Stimulated activated naive CD8-positive, alpha-beta T cell treated with anti-CD3 and anti-CD28 coated beads, Interleukin-15, Interleukin-2, amounts not matched to agents 100 ng/mL and 50 ng/mL, for 24 hours (primary cell): Measurements from ENCODE around the gene ERC2.

Source experiments
- H3K27ac Mint-ChIP-seq: one replicate; pipeline ENCODE4 v1.8.0; 2021; ENCODE audit warnings: mild to moderate bottlenecking, mixed read lengths
- H3K27me3 Mint-ChIP-seq: one replicate; pipeline ENCODE4 v1.8.0; 2021; ENCODE audit warnings: mixed read lengths
- H3K36me3 Mint-ChIP-seq: one replicate; pipeline ENCODE4 v1.8.0; 2021; ENCODE audit warnings: low read depth, mixed read lengths
- H3K4me1 Mint-ChIP-seq: one replicate; pipeline ENCODE4 v1.8.0; 2021; ENCODE audit warnings: low read depth, mixed read lengths
- H3K4me3 Mint-ChIP-seq: one replicate; pipeline ENCODE4 v1.8.0; 2021; ENCODE audit warnings: mild to moderate bottlenecking, mixed read lengths
- H3K9me3 Mint-ChIP-seq: one replicate; pipeline ENCODE4 v1.8.0; 2021; ENCODE audit warnings: mixed read lengths

Gene ERC2

GRCh38 chr3:55939287-55939686 is 529.0 kb downstream of the ERC2 start:
- Mint-ChIP-seq H3K27me3 (no peaks in the 10 kb centered on the region), H3K9me3 (peaks cover 4% of the 10 kb centered on the region), H3K36me3 (no peaks in the 10 kb centered on the region), H3K4me1 (no peaks in the 10 kb centered on the region), H3K27ac (no peak overlapping the region), H3K4me3 (no peak overlapping the region)

- Mint-ChIP-seq H3K4me1 (no peaks in the 10 kb centered on the region), H3K27me3 (no peaks in the 10 kb centered on the region), H3K27ac (no peak overlapping the region), H3K9me3 (peaks cover 4% of the 10 kb centered on the region), H3K4me3 (no peak overlapping the region), H3K36me3 (no peaks in the 10 kb centered on the region)
Observed at GRCh38 chr3:55937301-55937700, 531.0 kb downstream of the ERC2 start.

GRCh38 chr3:55936549-55937052 is 531.7 kb downstream of the ERC2 start:
- no peak overlapping the region for H3K4me3 Mint-ChIP-seq
- no peaks in the 10 kb centered on the region for H3K27me3 Mint-ChIP-seq
- no peaks in the 10 kb centered on the region for H3K36me3 Mint-ChIP-seq
- no peaks in the 10 kb centered on the region for H3K4me1 Mint-ChIP-seq
- peaks cover 4% of the 10 kb centered on the region for H3K9me3 Mint-ChIP-seq
- H3K27ac Mint-ChIP-seq = no peak overlapping the region

GRCh38 chr3:55935241-55935640 is 533.0 kb downstream of the ERC2 start:
- Mint-ChIP-seq H3K27me3 (no peaks in the 10 kb centered on the region), H3K9me3 (peaks cover 4% of the 10 kb centered on the region), H3K4me1 (no peaks in the 10 kb centered on the region), H3K4me3 (no peak overlapping the region), H3K36me3 (no peaks in the 10 kb centered on the region), H3K27ac (no peak overlapping the region)

- H3K27ac Mint-ChIP-seq = no peak overlapping the region
- H3K36me3 Mint-ChIP-seq = no peaks in the 10 kb centered on the region
- peaks cover 4% of the 10 kb centered on the region for H3K9me3 Mint-ChIP-seq
- H3K4me1 Mint-ChIP-seq = no peaks in the 10 kb centered on the region
- H3K27me3 Mint-ChIP-seq = no peaks in the 10 kb centered on the region
- no peak overlapping the region for H3K4me3 Mint-ChIP-seq
Observed at GRCh38 chr3:55934771-55935170, 533.5 kb downstream of the ERC2 start.

- no peaks in the 10 kb centered on the region for H3K4me1 Mint-ChIP-seq
- no peak overlapping the region for H3K27ac Mint-ChIP-seq
- no peaks in the 10 kb centered on the region for H3K36me3 Mint-ChIP-seq
Observed at GRCh38 chr3:55929154-55929869, 539.0 kb downstream of the ERC2 start.

DNA sequence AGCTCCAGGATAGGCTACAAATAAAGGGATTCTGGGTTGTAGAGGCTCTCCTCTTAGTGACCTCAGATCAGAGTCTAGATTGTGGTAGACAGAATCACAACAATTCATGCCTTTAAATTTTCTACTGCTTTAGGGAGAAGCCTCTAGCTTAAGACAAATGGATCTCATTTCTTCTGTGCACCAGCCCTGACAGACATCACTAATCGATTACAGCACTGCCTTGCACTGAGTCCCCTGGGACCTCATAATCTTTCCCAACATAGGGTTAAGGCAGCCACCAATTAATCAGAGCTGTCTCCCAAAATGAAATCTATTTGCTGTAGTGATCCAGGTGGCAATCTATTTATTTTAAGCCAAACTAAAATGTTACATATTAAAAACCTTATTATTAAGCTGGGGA is 544.6 kb downstream of the ERC2 start:
- Mint-ChIP-seq H3K36me3 (no peaks in the 10 kb centered on the region), H3K27me3 (no peaks in the 10 kb centered on the region), H3K27ac (no peak overlapping the region), H3K9me3 (no peaks in the 10 kb centered on the region), H3K4me1 (no peaks in the 10 kb centered on the region), H3K4me3 (no peak overlapping the region)

More at GRCh38 chr3:55929154-55929869, 539.0 kb downstream of the ERC2 start:
- no peak overlapping the region for H3K4me3 Mint-ChIP-seq
- no peaks in the 10 kb centered on the region for H3K9me3 Mint-ChIP-seq
- no peaks in the 10 kb centered on the region for H3K27me3 Mint-ChIP-seq

- Mint-ChIP-seq H3K36me3 (no peaks in the 10 kb centered on the region), H3K9me3 (no peaks in the 10 kb centered on the region), H3K4me1 (no peaks in the 10 kb centered on the region), H3K27me3 (no peaks in the 10 kb centered on the region), H3K27ac (no peak overlapping the region), H3K4me3 (no peak overlapping the region)
Observed at GRCh38 chr3:55923207-55923606, 545.1 kb downstream of the ERC2 start.

DNA sequence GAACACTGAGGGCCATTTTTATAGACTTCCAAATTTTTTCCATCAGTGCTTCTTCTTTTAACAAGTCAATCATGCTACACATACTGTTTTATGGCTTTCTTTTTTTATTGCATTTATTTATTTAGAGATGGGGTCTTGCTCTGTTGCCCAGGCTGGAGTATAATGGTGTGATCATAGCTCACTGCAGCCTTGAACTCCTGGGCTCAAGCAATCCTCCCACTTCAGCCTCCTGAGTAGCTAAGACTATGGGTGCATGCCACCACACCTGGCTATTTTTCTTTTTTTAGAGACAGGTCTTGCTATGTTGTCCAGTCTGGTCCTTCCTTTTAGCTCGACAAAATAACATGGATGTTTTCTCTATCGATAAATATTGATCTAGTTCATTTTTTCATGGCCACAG is 555.4 kb downstream of the ERC2 start:
- no peaks in the 10 kb centered on the region for H3K36me3 Mint-ChIP-seq
- H3K4me1 Mint-ChIP-seq = no peaks in the 10 kb centered on the region
- no peak overlapping the region for H3K27ac Mint-ChIP-seq
- no peaks in the 10 kb centered on the region for H3K27me3 Mint-ChIP-seq
- no peaks in the 10 kb centered on the region for H3K9me3 Mint-ChIP-seq
- no peak overlapping the region for H3K4me3 Mint-ChIP-seq

DNA sequence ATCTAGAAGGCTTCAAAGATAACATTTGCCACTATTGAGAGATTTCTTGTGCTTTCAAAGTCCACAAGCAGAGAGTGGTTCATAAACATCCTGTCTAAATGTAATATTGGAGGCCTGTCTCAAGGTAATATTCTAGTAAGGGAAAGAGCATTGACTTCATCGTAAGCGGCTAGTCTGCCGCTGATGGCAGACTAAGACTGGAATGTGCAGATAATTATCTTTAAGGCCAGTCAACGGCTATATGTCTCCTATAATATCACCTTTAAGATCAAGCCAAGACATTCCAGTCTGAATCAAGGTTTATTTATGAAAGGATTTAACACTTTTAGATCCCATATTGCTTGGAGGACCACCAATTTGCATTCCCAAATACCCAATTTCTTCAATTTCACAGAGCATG is 557.0 kb downstream of the ERC2 start:
- H3K27ac Mint-ChIP-seq = no peak overlapping the region
- no peaks in the 10 kb centered on the region for H3K4me1 Mint-ChIP-seq
- H3K36me3 Mint-ChIP-seq = no peaks in the 10 kb centered on the region
- no peaks in the 10 kb centered on the region for H3K27me3 Mint-ChIP-seq
- no peak overlapping the region for H3K4me3 Mint-ChIP-seq
- no peaks in the 10 kb centered on the region for H3K9me3 Mint-ChIP-seq

- Mint-ChIP-seq H3K4me3 (no peak overlapping the region), H3K4me1 (no peaks in the 10 kb centered on the region), H3K9me3 (no peaks in the 10 kb centered on the region), H3K27ac (no peak overlapping the region), H3K27me3 (no peaks in the 10 kb centered on the region), H3K36me3 (no peaks in the 10 kb centered on the region)
Observed at GRCh38 chr3:55910543-55910942, 557.7 kb downstream of the ERC2 start.

GRCh38 chr3:55909373-55909772 is 558.9 kb downstream of the ERC2 start:
- no peaks in the 10 kb centered on the region for H3K27me3 Mint-ChIP-seq
- H3K36me3 Mint-ChIP-seq = no peaks in the 10 kb centered on the region
- no peak overlapping the region for H3K27ac Mint-ChIP-seq
- no peaks in the 10 kb centered on the region for H3K4me1 Mint-ChIP-seq
- H3K4me3 Mint-ChIP-seq = no peak overlapping the region
- no peaks in the 10 kb centered on the region for H3K9me3 Mint-ChIP-seq

DNA sequence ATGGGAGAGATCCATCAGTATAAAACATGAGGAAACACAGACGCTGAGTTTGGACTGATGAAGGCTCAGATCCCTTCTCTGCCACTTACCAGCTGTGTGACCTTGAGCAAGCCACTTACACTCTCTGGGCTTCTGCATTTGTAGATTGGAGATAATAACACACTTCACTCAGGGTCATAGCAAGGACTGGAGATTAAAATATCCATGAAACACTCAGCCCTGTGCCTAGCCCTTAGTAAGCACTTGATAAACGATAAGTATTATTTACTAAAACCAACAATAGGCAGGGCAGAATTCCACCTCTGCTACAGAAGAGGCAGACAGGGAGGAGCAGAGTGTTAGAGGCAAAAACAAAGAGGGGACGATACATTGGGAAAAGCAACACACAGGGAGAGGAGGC is 560.7 kb downstream of the ERC2 start:
- Mint-ChIP-seq H3K27ac (no peak overlapping the region), H3K36me3 (no peaks in the 10 kb centered on the region), H3K4me3 (no peak overlapping the region), H3K27me3 (no peaks in the 10 kb centered on the region), H3K9me3 (no peaks in the 10 kb centered on the region), H3K4me1 (no peaks in the 10 kb centered on the region)

GRCh38 chr3:55906896-55907295 is 561.4 kb downstream of the ERC2 start:
- H3K36me3 Mint-ChIP-seq = no peaks in the 10 kb centered on the region
- H3K9me3 Mint-ChIP-seq = no peaks in the 10 kb centered on the region
- H3K4me3 Mint-ChIP-seq = no peak overlapping the region
- no peaks in the 10 kb centered on the region for H3K27me3 Mint-ChIP-seq
- H3K4me1 Mint-ChIP-seq = no peaks in the 10 kb centered on the region
- H3K27ac Mint-ChIP-seq = no peak overlapping the region

DNA sequence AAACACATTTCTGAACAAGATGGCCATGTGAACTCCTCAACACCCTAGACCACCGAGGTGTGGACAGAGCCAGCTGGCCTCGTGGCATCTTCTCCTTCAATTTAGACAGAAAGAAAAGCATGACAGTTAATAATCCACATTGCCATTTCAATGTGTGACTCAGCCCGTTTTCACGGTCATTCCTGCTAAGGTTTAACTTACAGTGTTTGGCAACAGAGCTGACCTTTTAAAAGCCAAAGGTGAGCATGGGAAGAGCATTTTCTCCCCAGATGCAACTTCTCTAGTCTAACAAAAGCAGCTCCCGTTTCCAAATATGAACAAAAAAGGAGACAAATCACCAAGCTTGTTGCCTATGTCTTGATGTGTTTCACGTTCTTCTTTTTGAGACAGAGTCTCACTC is 563.6 kb downstream of the ERC2 start:
- Mint-ChIP-seq H3K9me3 (no peaks in the 10 kb centered on the region), H3K4me1 (no peaks in the 10 kb centered on the region), H3K27ac (no peak overlapping the region), H3K27me3 (no peaks in the 10 kb centered on the region), H3K36me3 (no peaks in the 10 kb centered on the region), H3K4me3 (no peak overlapping the region)

DNA sequence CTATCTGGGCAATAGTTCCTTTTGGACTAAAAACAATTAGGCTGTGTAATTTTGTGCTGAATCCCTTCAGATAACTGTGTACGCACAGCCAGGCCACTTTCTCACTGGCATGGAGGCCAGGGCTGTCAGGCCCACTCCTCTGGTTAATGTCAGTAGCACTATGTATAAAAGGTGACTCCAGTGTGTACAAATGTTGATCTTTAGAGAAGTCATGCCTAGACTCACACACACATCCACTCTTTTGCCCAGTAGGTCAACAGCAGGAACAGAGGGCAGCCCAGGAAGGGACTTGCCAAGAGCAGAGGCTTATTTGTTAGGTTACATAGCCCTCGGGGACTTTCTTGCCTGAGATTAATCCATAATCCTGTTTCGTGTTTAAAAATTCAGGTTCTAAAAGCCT is 564.6 kb downstream of the ERC2 start:
- no peaks in the 10 kb centered on the region for H3K4me1 Mint-ChIP-seq
- H3K27ac Mint-ChIP-seq = no peak overlapping the region
- H3K9me3 Mint-ChIP-seq = no peaks in the 10 kb centered on the region
- H3K36me3 Mint-ChIP-seq = no peaks in the 10 kb centered on the region
- no peaks in the 10 kb centered on the region for H3K27me3 Mint-ChIP-seq
- no peak overlapping the region for H3K4me3 Mint-ChIP-seq
